Ovary (tissue), 3 donors: ENCODE measurements around the gene SLC17A3.

Experiments
- POLR2A ChIP-seq: fragments of 450-650 bp; IDR thresholded peaks from one replicate; pipeline ENCODE4 v1.6.1; 2017; ENCODE audit warnings: antibody characterized with exemption, mild to moderate bottlenecking, moderate library complexity
- TF ChIP-seq, protein P1 (sequence below), 3 donors: fragments of 450-650 bp in 2 of 3; fragments of 200-600 bp in 1 of 3; IDR thresholded peaks; one replicate each; pipeline versions ENCODE4 v1.5.1 to v1.8.0; 2016 to 2022; ENCODE audit warnings: antibody characterized with exemption in 3 of 3, mild to moderate bottlenecking in 1 of 3
- donor health status: DM: no; HTN: no; CAD: no.

DNA sequence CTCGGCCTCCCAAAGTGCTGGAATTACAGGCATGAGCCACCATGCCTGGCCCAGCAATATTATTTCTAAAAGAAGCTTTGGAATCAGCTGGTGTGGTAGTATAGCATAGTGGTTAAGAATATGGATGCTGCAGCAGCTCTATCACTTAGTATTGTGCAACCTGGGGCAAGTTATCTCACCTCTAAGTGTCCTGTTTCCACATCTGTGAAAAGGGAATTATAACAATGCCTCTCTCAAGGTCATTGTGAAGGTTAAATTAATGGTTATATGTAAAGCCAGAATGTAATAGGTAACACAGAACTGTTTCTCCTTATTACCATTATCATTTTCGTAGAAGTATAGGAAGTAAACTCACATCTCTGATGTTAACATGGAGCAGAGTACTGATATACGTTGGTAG is 42.3 kb upstream of the SLC17A3 start:
- TF ChIP-seq, protein P1, sequence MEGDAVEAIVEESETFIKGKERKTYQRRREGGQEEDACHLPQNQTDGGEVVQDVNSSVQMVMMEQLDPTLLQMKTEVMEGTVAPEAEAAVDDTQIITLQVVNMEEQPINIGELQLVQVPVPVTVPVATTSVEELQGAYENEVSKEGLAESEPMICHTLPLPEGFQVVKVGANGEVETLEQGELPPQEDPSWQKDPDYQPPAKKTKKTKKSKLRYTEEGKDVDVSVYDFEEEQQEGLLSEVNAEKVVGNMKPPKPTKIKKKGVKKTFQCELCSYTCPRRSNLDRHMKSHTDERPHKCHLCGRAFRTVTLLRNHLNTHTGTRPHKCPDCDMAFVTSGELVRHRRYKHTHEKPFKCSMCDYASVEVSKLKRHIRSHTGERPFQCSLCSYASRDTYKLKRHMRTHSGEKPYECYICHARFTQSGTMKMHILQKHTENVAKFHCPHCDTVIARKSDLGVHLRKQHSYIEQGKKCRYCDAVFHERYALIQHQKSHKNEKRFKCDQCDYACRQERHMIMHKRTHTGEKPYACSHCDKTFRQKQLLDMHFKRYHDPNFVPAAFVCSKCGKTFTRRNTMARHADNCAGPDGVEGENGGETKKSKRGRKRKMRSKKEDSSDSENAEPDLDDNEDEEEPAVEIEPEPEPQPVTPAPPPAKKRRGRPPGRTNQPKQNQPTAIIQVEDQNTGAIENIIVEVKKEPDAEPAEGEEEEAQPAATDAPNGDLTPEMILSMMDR (IDR thresholded peaks at IDR 0.05), result no peak
- no peak for TF ChIP-seq POLR2A
